ENCODE data around the gene CEACAM21. TPM values are rescaled to one million over a fixed set of nuclear protein-coding genes. Genes with fewer than 3 reads are reported as not detected.

CEACAM21 gene
- 0.03 and 0.08 TPM in 2 replicates for polyA plus RNA-seq (2013)

GRCh38 chr19:41575998-41576397, at the start of gene CEACAM21:
TSS of gene CEACAM21 (plus strand) at chr19:41576166. CDS start at chr19:41576275, 109 bp downstream.
- Histone ChIP-seq H4K8ac (ENCODE audit: low read depth, low read length) (no peak within 1 kb of the TSS), H3K79me2 (ENCODE audit: control insufficient read depth, insufficient read depth, low read length, poor library complexity) (no peaks in the 10 kb centered on the region), H3K27me3 (ENCODE audit: insufficient read depth, low read length) (no peaks in the 10 kb centered on the region), H2BK120ac (ENCODE audit: insufficient read depth, low read length, poor library complexity) (no peak within 1 kb of the TSS), H4K91ac (ENCODE audit: low read depth, low read length) (no peak within 1 kb of the TSS), H3K36me3 (ENCODE audit: control insufficient read depth in 1 of 2, insufficient read depth in 2 of 2, low read length in 2 of 2) (no peaks in the 10 kb centered on the region), H3K27ac (ENCODE audit: low read depth, low read length) (no peak within 1 kb of the TSS), H3K4me2 (ENCODE audit: low read length) (no peak within 1 kb of the TSS), H4K12ac (ENCODE audit: low read depth, low read length) (no peak within 1 kb of the TSS), H2AFZ (ENCODE audit: insufficient read depth, low read length, poor library complexity) (no peak within 1 kb of the TSS), H3K9ac (ENCODE audit: low read length) (no peak within 1 kb of the TSS), H2BK5ac (ENCODE audit: low read depth, low read length, poor library complexity) (no peak within 1 kb of the TSS), H3K4me3 (ENCODE audit: low read depth, low read length) (no peak within 1 kb of the TSS), H3K14ac (ENCODE audit: low read length) (no peak within 1 kb of the TSS), H3K9me3 (ENCODE audit: insufficient read depth, low read depth, low read length) (peaks cover 34% of the 10 kb centered on the region), H3K23ac (ENCODE audit: low read length) (no peak within 1 kb of the TSS), H3K18ac (ENCODE audit: low read length) (no peak within 1 kb of the TSS), H3K4me1 (ENCODE audit: control insufficient read depth in 1 of 2, insufficient read depth in 2 of 2, low read length in 2 of 2) (no peaks in the 10 kb centered on the region), H3K79me1 (ENCODE audit: low read length) (no peaks in the 10 kb centered on the region), H2AK5ac (ENCODE audit: low read length) (no peak within 1 kb of the TSS), H2BK12ac (ENCODE audit: low read length) (no peak within 1 kb of the TSS), H3K4ac (ENCODE audit: low read depth, low read length) (no peak within 1 kb of the TSS)
- no CpG with 5 or more reads among the region's 4 CpGs for WGBS (ENCODE audit: extremely low coverage, insufficient coverage, insufficient read length)
- DNase-seq = peak in 1 of 2 donors; percentile 7

GRCh38 chr19:41527089-41527488, 48.9 kb upstream of the CEACAM21 start:
- no peak overlapping the region for H3K18ac ChIP-seq (ENCODE audit: low read length)
- peaks cover 6% of the 10 kb centered on the region for H3K9me3 ChIP-seq (ENCODE audit: insufficient read depth, low read depth, low read length)
- H2AFZ ChIP-seq (ENCODE audit: insufficient read depth, low read length, poor library complexity) = no peak overlapping the region
- H4K12ac ChIP-seq (ENCODE audit: low read depth, low read length) = no peak overlapping the region
- H3K4me3 ChIP-seq (ENCODE audit: low read depth, low read length) = no peak overlapping the region
- no CpG with 5 or more reads among the region's 3 CpGs for WGBS (ENCODE audit: extremely low coverage, insufficient coverage, insufficient read length)
- no peak overlapping the region for H3K4me2 ChIP-seq (ENCODE audit: low read length)
- no peak overlapping the region for H4K91ac ChIP-seq (ENCODE audit: low read depth, low read length)
- no peak overlapping the region for H2BK120ac ChIP-seq (ENCODE audit: insufficient read depth, low read length, poor library complexity)
- no peak overlapping the region for H4K8ac ChIP-seq (ENCODE audit: low read depth, low read length)
- H2AK5ac ChIP-seq (ENCODE audit: low read length) = no peak overlapping the region
- peaks cover 11% of the 10 kb centered on the region for H3K27me3 ChIP-seq (ENCODE audit: insufficient read depth, low read length)
- no peak overlapping the region for H2BK12ac ChIP-seq (ENCODE audit: low read length)
- no peaks in the 10 kb centered on the region for H3K4me1 ChIP-seq (ENCODE audit: control insufficient read depth in 1 of 2, insufficient read depth in 2 of 2, low read length in 2 of 2)
- no peaks in the 10 kb centered on the region for H3K79me2 ChIP-seq (ENCODE audit: control insufficient read depth, insufficient read depth, low read length, poor library complexity)
- H3K79me1 ChIP-seq (ENCODE audit: low read length) = no peaks in the 10 kb centered on the region
- H3K27ac ChIP-seq (ENCODE audit: low read depth, low read length) = no peak overlapping the region
- no peak overlapping the region for H3K23ac ChIP-seq (ENCODE audit: low read length)
- H2BK5ac ChIP-seq (ENCODE audit: low read depth, low read length, poor library complexity) = no peak overlapping the region
- no peaks in the 10 kb centered on the region for H3K36me3 ChIP-seq (ENCODE audit: control insufficient read depth in 1 of 2, insufficient read depth in 2 of 2, low read length in 2 of 2)
- H3K4ac ChIP-seq (ENCODE audit: low read depth, low read length) = no peak overlapping the region
- H3K14ac ChIP-seq (ENCODE audit: low read length) = no peak overlapping the region
- no peak overlapping the region for H3K9ac ChIP-seq (ENCODE audit: low read length)
- no peak for DNase-seq

- Histone ChIP-seq H4K12ac (ENCODE audit: low read depth, low read length) (no peak overlapping the region), H3K9ac (ENCODE audit: low read length) (no peak overlapping the region), H2AK5ac (ENCODE audit: low read length) (no peak overlapping the region), H3K18ac (ENCODE audit: low read length) (no peak overlapping the region), H2BK5ac (ENCODE audit: low read depth, low read length, poor library complexity) (no peak overlapping the region), H3K27me3 (ENCODE audit: insufficient read depth, low read length) (peaks cover 4% of the 10 kb centered on the region), H4K91ac (ENCODE audit: low read depth, low read length) (no peak overlapping the region), H3K4me1 (ENCODE audit: control insufficient read depth in 1 of 2, insufficient read depth in 2 of 2, low read length in 2 of 2) (no peaks in the 10 kb centered on the region), H3K4ac (ENCODE audit: low read depth, low read length) (no peak overlapping the region), H3K36me3 (ENCODE audit: control insufficient read depth in 1 of 2, insufficient read depth in 2 of 2, low read length in 2 of 2) (no peaks in the 10 kb centered on the region), H2BK12ac (ENCODE audit: low read length) (no peak overlapping the region), H3K79me1 (ENCODE audit: low read length) (no peaks in the 10 kb centered on the region), H3K4me3 (ENCODE audit: low read depth, low read length) (no peak overlapping the region), H3K9me3 (ENCODE audit: insufficient read depth, low read depth, low read length) (peaks cover 6% of the 10 kb centered on the region), H3K4me2 (ENCODE audit: low read length) (no peak overlapping the region), H2BK120ac (ENCODE audit: insufficient read depth, low read length, poor library complexity) (no peak overlapping the region), H3K27ac (ENCODE audit: low read depth, low read length) (no peak overlapping the region), H3K79me2 (ENCODE audit: control insufficient read depth, insufficient read depth, low read length, poor library complexity) (no peaks in the 10 kb centered on the region), H3K14ac (ENCODE audit: low read length) (no peak overlapping the region), H3K23ac (ENCODE audit: low read length) (no peak overlapping the region), H2AFZ (ENCODE audit: insufficient read depth, low read length, poor library complexity) (no peak overlapping the region), H4K8ac (ENCODE audit: low read depth, low read length) (no peak overlapping the region)
- peak in 1 of 2 donors; percentile 2 for DNase-seq
- WGBS (ENCODE audit: extremely low coverage, insufficient coverage, insufficient read length) = no CpG with 5 or more reads among the region's 2 CpGs
Measured at GRCh38 chr19:41528106-41528505, 47.9 kb upstream of the CEACAM21 start.

GRCh38 chr19:41529484-41530183, 46.3 kb upstream of the CEACAM21 start:
- H4K91ac ChIP-seq (ENCODE audit: low read depth, low read length) = no peak overlapping the region
- H3K23ac ChIP-seq (ENCODE audit: low read length) = no peak overlapping the region
- H2BK12ac ChIP-seq (ENCODE audit: low read length) = no peak overlapping the region
- no peak overlapping the region for H2BK120ac ChIP-seq (ENCODE audit: insufficient read depth, low read length, poor library complexity)
- H3K36me3 ChIP-seq (ENCODE audit: control insufficient read depth in 1 of 2, insufficient read depth in 2 of 2, low read length in 2 of 2) = no peaks in the 10 kb centered on the region
- H3K4me2 ChIP-seq (ENCODE audit: low read length) = no peak overlapping the region
- H2AK5ac ChIP-seq (ENCODE audit: low read length) = no peak overlapping the region
- H3K18ac ChIP-seq (ENCODE audit: low read length) = no peak overlapping the region
- H2AFZ ChIP-seq (ENCODE audit: insufficient read depth, low read length, poor library complexity) = no peak overlapping the region
- no peak overlapping the region for H3K4me3 ChIP-seq (ENCODE audit: low read depth, low read length)
- H3K27ac ChIP-seq (ENCODE audit: low read depth, low read length) = no peak overlapping the region
- peaks cover 6% of the 10 kb centered on the region for H3K9me3 ChIP-seq (ENCODE audit: insufficient read depth, low read depth, low read length)
- H4K8ac ChIP-seq (ENCODE audit: low read depth, low read length) = no peak overlapping the region
- no peak overlapping the region for H3K14ac ChIP-seq (ENCODE audit: low read length)
- no peaks in the 10 kb centered on the region for H3K79me2 ChIP-seq (ENCODE audit: control insufficient read depth, insufficient read depth, low read length, poor library complexity)
- no peak overlapping the region for H2BK5ac ChIP-seq (ENCODE audit: low read depth, low read length, poor library complexity)
- no peaks in the 10 kb centered on the region for H3K79me1 ChIP-seq (ENCODE audit: low read length)
- DNase-seq = no peak
- no peaks in the 10 kb centered on the region for H3K4me1 ChIP-seq (ENCODE audit: control insufficient read depth in 1 of 2, insufficient read depth in 2 of 2, low read length in 2 of 2)
- no peak overlapping the region for H4K12ac ChIP-seq (ENCODE audit: low read depth, low read length)
- no peak overlapping the region for H3K4ac ChIP-seq (ENCODE audit: low read depth, low read length)
- no peak overlapping the region for H3K9ac ChIP-seq (ENCODE audit: low read length)
- no CpG with 5 or more reads among the region's 4 CpGs for WGBS (ENCODE audit: extremely low coverage, insufficient coverage, insufficient read length)
- H3K27me3 ChIP-seq (ENCODE audit: insufficient read depth, low read length) = no peaks in the 10 kb centered on the region

All from trophoblast cell (in vitro differentiated cells and primary cell).